ENCODE results near the gene LMX1B.

The LMX1B gene

DNA sequence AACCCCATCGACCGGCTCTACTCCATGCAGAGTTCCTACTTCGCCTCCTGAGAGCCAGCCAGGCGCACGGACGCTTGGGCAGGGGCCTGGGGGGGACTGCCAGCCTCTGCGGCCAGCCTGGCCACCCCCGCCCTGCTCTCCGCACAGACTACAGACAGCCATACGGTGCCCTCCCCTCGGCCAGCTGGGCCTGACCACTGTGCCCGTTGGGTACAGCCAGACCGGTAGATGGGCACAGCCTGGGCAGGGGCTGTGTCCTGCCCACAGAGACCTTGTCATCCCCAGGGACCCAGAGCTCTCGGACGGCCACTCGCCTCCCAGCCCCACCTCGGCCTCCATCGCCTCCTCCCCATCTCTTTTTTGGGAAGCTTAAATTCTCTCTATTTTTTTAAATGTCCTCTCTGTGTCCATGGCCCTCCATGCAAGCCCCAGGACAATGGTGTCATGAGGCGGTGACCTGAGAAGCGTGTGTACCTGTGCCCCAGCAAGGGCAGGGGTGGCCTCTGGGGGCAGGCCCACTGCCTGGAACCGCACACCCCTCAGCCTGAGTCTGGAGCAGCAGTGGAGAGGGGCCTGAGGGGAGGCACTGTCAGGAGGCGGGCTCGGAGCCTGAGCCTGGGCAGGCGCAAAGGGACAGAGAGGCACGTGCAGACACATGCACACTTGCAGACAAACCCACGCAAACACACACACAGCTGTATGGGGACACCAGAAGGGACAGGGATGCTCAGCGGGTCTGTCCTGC, 82.8 kb downstream of the LMX1B start:
- TF ChIP-seq, protein P1, sequence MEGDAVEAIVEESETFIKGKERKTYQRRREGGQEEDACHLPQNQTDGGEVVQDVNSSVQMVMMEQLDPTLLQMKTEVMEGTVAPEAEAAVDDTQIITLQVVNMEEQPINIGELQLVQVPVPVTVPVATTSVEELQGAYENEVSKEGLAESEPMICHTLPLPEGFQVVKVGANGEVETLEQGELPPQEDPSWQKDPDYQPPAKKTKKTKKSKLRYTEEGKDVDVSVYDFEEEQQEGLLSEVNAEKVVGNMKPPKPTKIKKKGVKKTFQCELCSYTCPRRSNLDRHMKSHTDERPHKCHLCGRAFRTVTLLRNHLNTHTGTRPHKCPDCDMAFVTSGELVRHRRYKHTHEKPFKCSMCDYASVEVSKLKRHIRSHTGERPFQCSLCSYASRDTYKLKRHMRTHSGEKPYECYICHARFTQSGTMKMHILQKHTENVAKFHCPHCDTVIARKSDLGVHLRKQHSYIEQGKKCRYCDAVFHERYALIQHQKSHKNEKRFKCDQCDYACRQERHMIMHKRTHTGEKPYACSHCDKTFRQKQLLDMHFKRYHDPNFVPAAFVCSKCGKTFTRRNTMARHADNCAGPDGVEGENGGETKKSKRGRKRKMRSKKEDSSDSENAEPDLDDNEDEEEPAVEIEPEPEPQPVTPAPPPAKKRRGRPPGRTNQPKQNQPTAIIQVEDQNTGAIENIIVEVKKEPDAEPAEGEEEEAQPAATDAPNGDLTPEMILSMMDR (IDR thresholded peaks at IDR 0.05; ENCODE audit: borderline replicate concordance, insufficient read depth, low read depth, low read length) = no peak
- H3K4me3 ChIP-seq (ENCODE audit: low read depth, low read length) = no peak overlapping the region

DNA sequence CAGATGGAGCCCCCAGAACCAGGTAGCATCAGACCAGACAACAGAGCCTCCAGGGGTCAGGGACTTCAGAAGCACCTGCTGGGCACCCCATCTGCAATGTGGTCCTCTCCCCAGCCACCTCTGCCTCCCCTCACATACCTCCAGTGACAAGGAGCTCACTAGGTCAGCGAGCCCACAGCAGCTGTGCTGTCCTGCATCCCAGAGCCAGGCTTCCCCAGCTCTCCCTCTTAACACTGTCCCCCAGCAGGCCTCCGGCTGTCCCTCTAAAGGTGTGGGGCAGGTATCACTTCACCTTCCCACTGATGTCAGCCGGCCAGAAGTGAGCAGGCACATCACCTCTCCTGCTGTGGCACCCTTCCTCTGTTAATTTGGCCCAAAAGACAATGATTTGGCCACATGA, 83.6 kb downstream of the LMX1B start:
- TF ChIP-seq, protein P1 (IDR thresholded peaks at IDR 0.05; ENCODE audit: borderline replicate concordance, insufficient read depth, low read depth, low read length) = no peak
- no peak overlapping the region for H3K4me3 ChIP-seq (ENCODE audit: low read depth, low read length)

DNA sequence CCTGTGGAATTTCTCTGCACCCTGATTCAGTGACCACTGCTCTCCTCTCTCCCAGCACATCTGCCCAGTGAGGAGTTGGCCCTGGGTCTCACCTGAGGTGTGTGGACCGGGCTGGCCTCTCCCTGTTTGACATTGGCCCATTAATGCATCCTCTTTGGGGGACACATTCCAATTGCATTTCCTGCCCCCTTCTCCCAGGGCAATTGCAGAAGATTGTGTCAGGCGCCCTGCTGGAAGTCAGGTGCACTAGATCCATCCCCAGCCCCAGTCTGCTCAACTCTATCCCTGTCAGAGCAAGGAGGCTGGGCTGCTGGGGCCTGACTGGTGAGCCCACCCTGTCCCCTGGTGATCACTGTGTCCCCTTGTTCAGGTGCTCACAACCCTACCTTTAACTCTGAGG, 84.5 kb downstream of the LMX1B start:
- TF ChIP-seq, protein P1 (IDR thresholded peaks at IDR 0.05; ENCODE audit: borderline replicate concordance, insufficient read depth, low read depth, low read length) = no peak
- H3K4me3 ChIP-seq (ENCODE audit: low read depth, low read length) = no peak overlapping the region

DNA sequence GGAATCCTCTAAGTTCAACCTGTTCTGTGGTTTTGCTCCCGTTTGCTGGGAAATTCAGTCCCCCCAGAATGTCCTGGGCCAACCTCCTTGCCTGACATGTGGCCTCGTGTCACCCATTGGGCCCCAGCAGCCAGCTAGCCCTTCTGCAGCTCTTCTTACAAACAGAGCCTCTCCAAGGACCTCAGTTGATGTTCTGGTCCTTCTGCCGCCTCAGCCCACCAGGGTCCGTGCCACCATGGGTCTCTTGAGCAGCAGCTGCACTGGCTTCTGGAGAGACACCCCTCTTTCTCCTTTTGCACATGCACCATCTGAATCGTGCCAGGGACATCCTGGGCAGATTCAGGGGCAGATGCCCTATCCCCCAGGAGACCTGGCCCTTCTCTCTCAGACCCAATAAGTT, 85.0 kb downstream of the LMX1B start:
- H3K4me3 ChIP-seq (ENCODE audit: low read depth, low read length) = no peak overlapping the region
- TF ChIP-seq, protein P1 (IDR thresholded peaks at IDR 0.05; ENCODE audit: borderline replicate concordance, insufficient read depth, low read depth, low read length) = no peak

DNA sequence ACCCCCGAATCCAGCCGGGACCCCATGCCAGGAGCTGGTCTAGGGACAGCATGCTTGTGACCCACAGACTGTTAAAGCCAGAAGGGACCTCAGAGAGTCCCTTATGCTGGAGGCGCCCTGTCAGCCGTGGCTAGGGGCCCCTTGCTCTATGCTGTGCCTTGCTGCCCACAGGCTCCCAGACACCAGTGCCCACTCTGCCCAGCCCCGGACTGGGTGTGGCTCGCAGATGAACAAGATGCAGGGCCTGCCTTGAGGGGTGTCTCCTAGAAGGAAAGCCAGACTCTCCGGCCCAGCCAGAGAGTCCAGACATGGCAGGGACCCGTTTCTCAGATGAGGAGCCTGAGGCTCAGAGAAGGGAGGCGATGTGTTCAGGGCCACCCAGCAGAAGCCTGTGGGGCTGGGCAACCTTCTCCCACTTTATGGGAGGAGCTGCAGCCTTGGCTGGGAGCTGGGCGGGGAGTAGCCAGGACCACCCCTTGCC, 85.7 kb downstream of the LMX1B start:
- TF ChIP-seq, protein P1 (IDR thresholded peaks at IDR 0.05; ENCODE audit: borderline replicate concordance, insufficient read depth, low read depth, low read length) = no peak

DNA sequence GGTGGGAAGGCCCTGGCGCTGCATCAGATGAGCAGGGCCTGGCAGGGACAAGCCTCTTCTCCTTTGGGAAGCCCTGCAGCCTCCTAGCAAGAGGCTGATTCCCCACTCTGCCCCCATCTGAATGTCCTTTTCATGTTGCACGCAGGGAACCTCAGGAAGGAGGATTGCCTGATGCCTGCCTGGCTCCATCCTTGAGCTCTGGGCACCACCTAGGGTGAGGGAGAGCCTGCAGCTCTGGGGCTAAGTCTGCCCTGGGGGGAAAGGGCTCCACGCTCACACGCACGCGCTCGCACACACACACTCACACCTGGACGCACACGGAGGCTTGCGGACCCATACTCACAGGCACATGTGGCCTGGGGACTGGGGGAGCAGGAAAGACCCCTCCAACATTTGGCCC, 86.6 kb downstream of the LMX1B start:
- H3K4me3 ChIP-seq (ENCODE audit: low read depth, low read length) = no peak overlapping the region
- TF ChIP-seq, protein P1 (IDR thresholded peaks at IDR 0.05; ENCODE audit: borderline replicate concordance, insufficient read depth, low read depth, low read length) = no peak

More for the DNA sequence above, 85.7 kb downstream of the LMX1B start:
- H3K4me3 ChIP-seq (ENCODE audit: low read depth, low read length) = no peak overlapping the region

Measured in GM12875 (cell line).